PC-3 (cell line): Measurements from ENCODE around the gene BEGAIN. TPM values are rescaled to one million over a fixed set of nuclear protein-coding genes. Genes with fewer than 3 reads are reported as not detected.

ENCODE experiments used
- ATAC-seq: fragments of 200-7000 bp; cut with Tn5 transposase; 2 replicates; pipeline ENCODE4 v1.9.1; 2020; ENCODE audit warnings: mild to moderate bottlenecking, moderate library complexity
- BruUV-seq: library from RNA; stranded (reverse); fragments of 400-500 nt; replicated peaks from 2 replicates; lab custom pipeline; 2021; lab: Mats Ljungman, UMichigan
- CTCF ChIA-PET: fragments of 300-600 bp; sonication (Branson Sonifier 250); formaldehyde crosslinking; loops from one replicate; lab custom pipeline; 2022; ENCODE audit warnings: antibody characterized with exemption; lab: Charles Lee
- POLR2A ChIA-PET: fragments of 300-600 bp; sonication (Branson Sonifier 250); formaldehyde crosslinking; loops from one replicate; lab custom pipeline; 2022; ENCODE audit warnings: antibody characterized with exemption; ENCODE audit not compliant: unreplicated experiment; lab: Charles Lee
- DNase-seq: peaks from one replicate; pipeline ENCODE4 v3.0.0-alpha.2; 2015
- H2AFZ ChIP-seq: fragments of 300-600 bp; sonication (generic); 2 replicates; pipeline ENCODE4 v1.6.0; 2016; ENCODE audit warnings: antibody characterized with exemption, low read length
- H3F3A ChIP-seq: fragments of 300-600 bp; sonication (generic); one replicate; pipeline ENCODE4 v1.6.0; 2017; ENCODE audit warnings: antibody characterized with exemption, low read length, control low read depth, mild to moderate bottlenecking; ENCODE audit not compliant: unreplicated experiment
- H3K27ac ChIP-seq: fragments of 300-600 bp; sonication (generic); 2 replicates; pipeline ENCODE4 v1.5.1; 2016; ENCODE audit warnings: mild to moderate bottlenecking, low read length
- H3K27me3 ChIP-seq: fragments of 300-600 bp; sonication (generic); 2 replicates; pipeline ENCODE4 v1.6.1; 2016; ENCODE audit warnings: low read length, mixed read lengths
- H3K36me3 ChIP-seq: fragments of 300-600 bp; sonication (generic); 2 replicates; pipeline ENCODE4 v1.6.1; 2016; ENCODE audit warnings: low read depth, mixed run types, low read length, mixed read lengths
- H3K4me1 ChIP-seq: fragments of 300-600 bp; sonication (generic); 2 replicates; pipeline ENCODE4 v1.5.1; 2016; ENCODE audit warnings: low read length; ENCODE audit not compliant: insufficient read depth
- H3K4me2 ChIP-seq: fragments of 300-600 bp; sonication (generic); 2 replicates; pipeline ENCODE4 v1.6.0; 2016; ENCODE audit warnings: low read length
- H3K4me3 ChIP-seq: fragments of 300-600 bp; sonication (generic); 2 replicates; pipeline ENCODE4 v1.5.1; 2016; ENCODE audit warnings: mild to moderate bottlenecking, low read length, mixed read lengths
- H3K79me2 ChIP-seq: fragments of 300-600 bp; sonication (generic); 2 replicates; pipeline ENCODE4 v1.6.1; 2017; ENCODE audit warnings: low read length, mixed read lengths
- H3K9ac ChIP-seq: fragments of 300-600 bp; sonication (generic); 2 replicates; pipeline ENCODE4 v1.6.0; 2016; ENCODE audit warnings: mild to moderate bottlenecking, low read length
- H3K9me2 ChIP-seq: fragments of 300-600 bp; sonication (generic); replicated peaks from 2 replicates; pipeline ENCODE4 v1.6.1; 2016; ENCODE audit warnings: mixed run types, low read length, mixed read lengths
- H3K9me3 ChIP-seq: fragments of 300-600 bp; sonication (generic); 2 replicates; pipeline ENCODE4 v1.6.1; 2016; ENCODE audit warnings: low read length, mixed read lengths
- H4K20me1 ChIP-seq: fragments of 300-600 bp; sonication (generic); 2 replicates; pipeline ENCODE4 v1.6.1; 2016; ENCODE audit warnings: low read length, mixed read lengths
- EZH2 ChIP-seq: fragments of 300-600 bp; sonication (generic); IDR thresholded peaks from one replicate; pipeline ENCODE4 v1.6.1; 2017; ENCODE audit warnings: antibody characterized with exemption, mild to moderate bottlenecking, low read length; ENCODE audit not compliant: unreplicated experiment
- EZH2phosphoT487 ChIP-seq: fragments of 300-600 bp; sonication (generic); IDR thresholded peaks from 2 replicates; pipeline ENCODE4 v1.6.1; 2018; ENCODE audit warnings: mild to moderate bottlenecking, antibody characterized with exemption, low read length, borderline replicate concordance
- intact Hi-C: fragments of 100-400 bp; cut with micrococcal nuclease; formaldehyde crosslinking; loops from 2 replicates; pipeline ENCODE4 v1.9.0; 2023
- total RNA-seq: library from RNA; depleted of rRNA; stranded (reverse); fragments of >200 nt; gene quantifications from 2 replicates; pipeline ENCODE4 v1.2.3, GENCODE V29; 2014
- TF ChIP-seq, protein P1 (sequence below): fragments of 300-600 bp; sonication (generic); conservative IDR thresholded peaks from 2 replicates; pipeline ENCODE4 v1.5.1; 2017; ENCODE audit warnings: antibody characterized with exemption, low read depth, mild to moderate bottlenecking, low read length

The BEGAIN gene
- total RNA-seq, 1 experiment from 2014 or later: 3.8 TPM

- no peaks in the 10 kb centered on the region for H3K9me3 ChIP-seq
- DNase-seq (no peak), ATAC-seq (no peak)
- intact Hi-C loops: no loop called here
- no TSS peak for BruUV-seq
- H4K20me1 ChIP-seq: no peaks in the 10 kb centered on the region
- peaks cover 11% of the 10 kb centered on the region; the same call in 1 of the 2 replicates for H3K4me1 ChIP-seq
- H3K9me2 ChIP-seq: no peaks in the 10 kb centered on the region
- no peak overlapping the region for H3K4me3 ChIP-seq
- POLR2A ChIA-PET: no interaction called here
- no peak overlapping the region for H3K9ac ChIP-seq
- no peak overlapping the region for H3K4me2 ChIP-seq
- no peaks in the 10 kb centered on the region for H3K36me3 ChIP-seq
- no peaks in the 10 kb centered on the region for H3F3A ChIP-seq
- no peaks in the 10 kb centered on the region for H3K27me3 ChIP-seq
- H2AFZ ChIP-seq: no peak overlapping the region
- CTCF ChIA-PET: no interaction called here
- no peak overlapping the region for H3K27ac ChIP-seq
- TF ChIP-seq EZH2phosphoT487: no peak
- no peak for TF ChIP-seq EZH2
- TF ChIP-seq, protein P1, sequence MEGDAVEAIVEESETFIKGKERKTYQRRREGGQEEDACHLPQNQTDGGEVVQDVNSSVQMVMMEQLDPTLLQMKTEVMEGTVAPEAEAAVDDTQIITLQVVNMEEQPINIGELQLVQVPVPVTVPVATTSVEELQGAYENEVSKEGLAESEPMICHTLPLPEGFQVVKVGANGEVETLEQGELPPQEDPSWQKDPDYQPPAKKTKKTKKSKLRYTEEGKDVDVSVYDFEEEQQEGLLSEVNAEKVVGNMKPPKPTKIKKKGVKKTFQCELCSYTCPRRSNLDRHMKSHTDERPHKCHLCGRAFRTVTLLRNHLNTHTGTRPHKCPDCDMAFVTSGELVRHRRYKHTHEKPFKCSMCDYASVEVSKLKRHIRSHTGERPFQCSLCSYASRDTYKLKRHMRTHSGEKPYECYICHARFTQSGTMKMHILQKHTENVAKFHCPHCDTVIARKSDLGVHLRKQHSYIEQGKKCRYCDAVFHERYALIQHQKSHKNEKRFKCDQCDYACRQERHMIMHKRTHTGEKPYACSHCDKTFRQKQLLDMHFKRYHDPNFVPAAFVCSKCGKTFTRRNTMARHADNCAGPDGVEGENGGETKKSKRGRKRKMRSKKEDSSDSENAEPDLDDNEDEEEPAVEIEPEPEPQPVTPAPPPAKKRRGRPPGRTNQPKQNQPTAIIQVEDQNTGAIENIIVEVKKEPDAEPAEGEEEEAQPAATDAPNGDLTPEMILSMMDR: no peak
- H3K79me2 ChIP-seq: no peaks in the 10 kb centered on the region
Observed at GRCh38 chr14:100532154-100532861, 54.9 kb downstream of the BEGAIN start.

GRCh38 chr14:100531152-100532121, 55.8 kb downstream of the BEGAIN start:
- CTCF ChIA-PET: interaction anchor here (0.6 kb wide), 1 partner anchor 12 kb away, joined by 3 read pairs; no protein-coding TSS in a partner anchor
- H3F3A ChIP-seq: no peaks in the 10 kb centered on the region
- H3K27ac ChIP-seq: no peak overlapping the region
- no peaks in the 10 kb centered on the region for H3K36me3 ChIP-seq
- TF ChIP-seq EZH2phosphoT487 (no peak), EZH2 (no peak)
- TF ChIP-seq, protein P1: no peak
- BruUV-seq: no TSS peak
- peaks cover 11% of the 10 kb centered on the region; the same call in 1 of the 2 replicates for H3K4me1 ChIP-seq
- intact Hi-C loops: no loop called here
- H3K9ac ChIP-seq: no peak overlapping the region
- H3K27me3 ChIP-seq: no peaks in the 10 kb centered on the region
- no peaks in the 10 kb centered on the region for H3K9me3 ChIP-seq
- no peaks in the 10 kb centered on the region for H3K9me2 ChIP-seq
- no peaks in the 10 kb centered on the region for H4K20me1 ChIP-seq
- H3K79me2 ChIP-seq: no peaks in the 10 kb centered on the region
- ATAC-seq: no peak
- H2AFZ ChIP-seq: no peak overlapping the region
- H3K4me2 ChIP-seq: no peak overlapping the region
- POLR2A ChIA-PET: no interaction called here
- H3K4me3 ChIP-seq: no peak overlapping the region
- no peak for DNase-seq
